ENCODE measurements around the gene ADTRP.

Gene ADTRP

GRCh38 chr6:11710311-11710761 is 68.3 kb downstream of the ADTRP start:
- H3K79me2 ChIP-seq (ENCODE audit: insufficient read depth, low read length), result no peaks in the 10 kb centered on the region
- TF ChIP-seq EZH2phosphoT487 (conservative IDR thresholded peaks at IDR 0.05; ENCODE audit: low read length), result no peak
- no peak for TF ChIP-seq CTCF (IDR thresholded peaks at IDR 0.05; ENCODE audit: insufficient read depth, low read length, poor library complexity, severe bottlenecking)
- H4K20me1 ChIP-seq (ENCODE audit: low read depth, low read length), result no peaks in the 10 kb centered on the region
- H2AFZ ChIP-seq (ENCODE audit: low read depth, low read length, severe bottlenecking), result no peak overlapping the region
- H3K9ac ChIP-seq (ENCODE audit: low read length), result no peak overlapping the region
- H3K36me3 ChIP-seq (ENCODE audit: low read length), result no peaks in the 10 kb centered on the region
- no peak overlapping the region for H3K4me2 ChIP-seq (ENCODE audit: low read depth, low read length, poor library complexity, severe bottlenecking)
- no peaks in the 10 kb centered on the region for H3K9me2 ChIP-seq (replicated peaks; ENCODE audit: insufficient read depth, low read length)
- no peaks in the 10 kb centered on the region for H3F3A ChIP-seq (ENCODE audit: insufficient read depth)
- no peaks in the 10 kb centered on the region for H3K9me3 ChIP-seq (ENCODE audit: insufficient read depth, low read length)
- H3K27me3 ChIP-seq (ENCODE audit: low read length), result 0 out of 2 replicates have a peak, but pooled peaks cover 3% of the 10 kb centered on the region
- H3K4me3 ChIP-seq (ENCODE audit: insufficient read depth, low read length, poor library complexity, severe bottlenecking), result no peak overlapping the region
- no peak overlapping the region for H3K27ac ChIP-seq (ENCODE audit: low read depth, low read length)

DNA sequence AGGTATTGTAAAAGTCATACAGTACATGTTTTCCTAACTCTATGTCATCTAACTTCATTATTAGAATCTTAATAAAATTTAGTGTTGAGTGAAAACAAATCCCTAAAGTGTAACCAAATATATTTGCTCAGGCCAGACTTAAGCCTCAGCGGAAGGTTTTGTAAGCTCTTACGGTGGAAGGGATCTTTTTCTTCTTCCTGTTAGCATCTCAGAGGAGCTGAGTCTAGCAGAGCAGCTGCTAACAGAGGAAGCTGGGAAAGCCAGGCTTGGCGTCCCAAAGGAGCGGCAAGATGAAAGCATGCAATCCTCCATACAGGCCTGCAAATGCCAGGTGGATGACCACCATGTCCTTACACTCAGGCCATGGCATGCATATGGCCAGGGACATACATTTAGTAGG is 72.4 kb downstream of the ADTRP start:
- H3K27ac ChIP-seq (ENCODE audit: low read depth, low read length), result no peak overlapping the region
- no peaks in the 10 kb centered on the region for H3F3A ChIP-seq (ENCODE audit: insufficient read depth)
- H2AFZ ChIP-seq (ENCODE audit: low read depth, low read length, severe bottlenecking), result no peak overlapping the region
- TF ChIP-seq EZH2phosphoT487 (conservative IDR thresholded peaks at IDR 0.05; ENCODE audit: low read length) (no peak), CTCF (IDR thresholded peaks at IDR 0.05; ENCODE audit: insufficient read depth, low read length, poor library complexity, severe bottlenecking) (no peak)
- H3K79me2 ChIP-seq (ENCODE audit: insufficient read depth, low read length), result no peaks in the 10 kb centered on the region
- no peaks in the 10 kb centered on the region for H4K20me1 ChIP-seq (ENCODE audit: low read depth, low read length)
- H3K9ac ChIP-seq (ENCODE audit: low read length), result no peak overlapping the region
- no peaks in the 10 kb centered on the region for H3K9me3 ChIP-seq (ENCODE audit: insufficient read depth, low read length)
- no peaks in the 10 kb centered on the region for H3K36me3 ChIP-seq (ENCODE audit: low read length)
- H3K4me2 ChIP-seq (ENCODE audit: low read depth, low read length, poor library complexity, severe bottlenecking), result no peak overlapping the region
- H3K9me2 ChIP-seq (replicated peaks; ENCODE audit: insufficient read depth, low read length), result no peaks in the 10 kb centered on the region
- H3K4me3 ChIP-seq (ENCODE audit: insufficient read depth, low read length, poor library complexity, severe bottlenecking), result no peak overlapping the region
- H3K27me3 ChIP-seq (ENCODE audit: low read length), result 0 out of 2 replicates have a peak, but pooled peaks cover 3% of the 10 kb centered on the region

GRCh38 chr6:11705483-11705882 is 73.1 kb downstream of the ADTRP start:
- H3K4me2 ChIP-seq (ENCODE audit: low read depth, low read length, poor library complexity, severe bottlenecking), result no peak overlapping the region
- H3K27me3 ChIP-seq (ENCODE audit: low read length), result 0 out of 2 replicates have a peak, but pooled peaks cover 3% of the 10 kb centered on the region
- H3K79me2 ChIP-seq (ENCODE audit: insufficient read depth, low read length), result no peaks in the 10 kb centered on the region
- H2AFZ ChIP-seq (ENCODE audit: low read depth, low read length, severe bottlenecking), result no peak overlapping the region
- H3K27ac ChIP-seq (ENCODE audit: low read depth, low read length), result no peak overlapping the region
- no peaks in the 10 kb centered on the region for H3K9me3 ChIP-seq (ENCODE audit: insufficient read depth, low read length)
- H4K20me1 ChIP-seq (ENCODE audit: low read depth, low read length), result no peaks in the 10 kb centered on the region
- no peaks in the 10 kb centered on the region for H3F3A ChIP-seq (ENCODE audit: insufficient read depth)
- H3K9ac ChIP-seq (ENCODE audit: low read length), result no peak overlapping the region
- no peaks in the 10 kb centered on the region for H3K9me2 ChIP-seq (replicated peaks; ENCODE audit: insufficient read depth, low read length)
- no peaks in the 10 kb centered on the region for H3K36me3 ChIP-seq (ENCODE audit: low read length)
- TF ChIP-seq EZH2phosphoT487 (conservative IDR thresholded peaks at IDR 0.05; ENCODE audit: low read length) (no peak), CTCF (IDR thresholded peaks at IDR 0.05; ENCODE audit: insufficient read depth, low read length, poor library complexity, severe bottlenecking) (no peak)
- no peak overlapping the region for H3K4me3 ChIP-seq (ENCODE audit: insufficient read depth, low read length, poor library complexity, severe bottlenecking)
